Transverse colon (tissue), 4 donors: ENCODE results near the gene LYSMD1. TPM values are rescaled to one million over a fixed set of nuclear protein-coding genes. Genes with fewer than 3 reads are reported as not detected.

ENCODE experiments used
- DNase-seq: peaks from one replicate; pipeline ENCODE4 v3.0.0-alpha.2; 2019
- H3K27ac ChIP-seq, 4 donors: fragments of 200-600 bp; sonication (generic); 2 replicates each; pipeline ENCODE4 v1.5.1; 2016 to 2018; ENCODE audit warnings: inconsistent platforms in 4 of 4
- H3K27me3 ChIP-seq: fragments of 200-600 bp; sonication (generic); 2 replicates; pipeline ENCODE4 v1.5.1; 2017; ENCODE audit warnings: inconsistent platforms
- H3K36me3 ChIP-seq, 4 donors: fragments of 200-600 bp; sonication (generic); 2 replicates each; pipeline ENCODE4 v1.5.1; 2017 to 2019; ENCODE audit warnings: inconsistent platforms in 4 of 4
- H3K4me1 ChIP-seq, 4 donors: fragments of 200-600 bp; sonication (generic); 2 replicates each; pipeline ENCODE4 v1.5.1; 2017 to 2020; ENCODE audit warnings: inconsistent platforms in 4 of 4
- H3K4me3 ChIP-seq, 4 donors: fragments of 200-600 bp; sonication (generic); 1 replicate in 1 of 4; 2 replicates in 3 of 4; pipeline versions ENCODE4 v1.5.1 to v1.6.1; 2017 to 2019; ENCODE audit warnings: inconsistent platforms in 4 of 4
- H3K9me3 ChIP-seq, 2 donors: fragments of 200-600 bp; sonication (generic); 2 replicates each; pipeline ENCODE4 v1.5.1; 2017 to 2019; ENCODE audit warnings: inconsistent platforms in 2 of 2
- CTCF ChIP-seq, 5 experiments: fragments of 200-600 bp in 3 of 5; fragments of 450-650 bp in 2 of 5; sonication (generic) in 3 of 5; IDR thresholded peaks; 1 replicate in 2 of 5; 2 replicates in 3 of 5; pipeline ENCODE4 v1.5.1; 2016 to 2017; ENCODE audit warnings: antibody characterized with exemption in 5 of 5, inconsistent platforms in 3 of 5, mild to moderate bottlenecking in 2 of 5, moderate library complexity in 1 of 5
- EP300 ChIP-seq: sonication (generic); formaldehyde crosslinking; IDR thresholded peaks from one replicate; pipeline ENCODE4 v1.6.1; 2017; ENCODE audit warnings: antibody characterized with exemption, low read depth
- POLR2A ChIP-seq: fragments of 450-650 bp; IDR thresholded peaks from one replicate; pipeline ENCODE4 v1.6.1; 2016; ENCODE audit warnings: antibody characterized with exemption, mild to moderate bottlenecking, moderate library complexity
- POLR2AphosphoS5 ChIP-seq, 3 donors: sonication (generic); formaldehyde crosslinking; IDR thresholded peaks; one replicate each; pipeline ENCODE4 v1.6.1; 2016; ENCODE audit warnings: antibody characterized with exemption in 3 of 3
- WGBS, 2 donors: methylation state at CpG; one replicate each; pipeline ENCODE4 v1.1.5; 2018; ENCODE audit warnings: low coverage in 1 of 2; 5-methylcytosine and 5-hydroxymethylcytosine counted together
- in situ Hi-C, 4 donors: fragments of 200-750 bp; cut with MboI; loops; one replicate each; pipeline versions ENCODE4 v1.15.0 to v1.15.1; 2017; ENCODE audit warnings: low sequenced_read_pairs in 3 of 4, low pct_ligation_motif_present in 1 of 4, low pct_unique_long_range_greater_than_20kb in 1 of 4
- intact Hi-C: fragments of 100-400 bp; cut with DNase I; formaldehyde crosslinking; loops from one replicate; pipeline ENCODE4 v1.15.1; 2023; ENCODE audit warnings: low total_unique reads
- total RNA-seq, 4 donors: library from RNA; depleted of rRNA; stranded (reverse); fragments of >200 nt; gene quantifications; one replicate each; pipeline ENCODE4 v1.1.0, GENCODE V29; 2016

LYSMD1 gene
- total RNA-seq, 4 donors from 2014 or later: 1.4 to 15.7 (median 7.3) TPM

DNA sequence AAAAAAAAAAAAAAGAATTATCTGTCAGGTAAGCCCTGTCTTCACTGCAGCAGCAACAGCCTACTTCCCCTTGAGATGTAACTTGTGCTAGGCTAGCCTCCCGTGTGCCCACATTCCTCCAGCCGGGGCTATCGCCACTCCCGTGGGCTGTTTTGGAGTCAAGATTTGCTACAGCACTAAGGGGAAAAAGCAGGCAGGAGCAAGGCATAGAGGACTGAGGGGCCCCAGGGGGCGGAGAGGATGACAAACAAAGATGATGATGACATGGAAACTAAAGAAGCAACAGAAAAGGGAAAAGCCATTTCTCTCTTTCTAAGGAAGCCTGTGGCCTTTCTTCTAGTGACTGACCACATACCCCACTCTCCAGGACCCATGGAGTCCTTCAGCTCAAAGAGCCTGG, 7.4 kb downstream of the LYSMD1 start:
- Histone ChIP-seq H3K36me3 (peaks cover 0 to 9% (median 5%) of the 10 kb centered on the region in 4 donors), H3K9me3 (no peaks in the 10 kb centered on the region), H3K27ac (peak overlapping the region in 3 of 4 donors; percentile 12 to 58 (median 24)), H3K27me3 (no peaks in the 10 kb centered on the region), H3K4me3 (no peak overlapping the region), H3K4me1 (peaks cover 0 to 9% (median 0%) of the 10 kb centered on the region in 4 donors)
- intact Hi-C loops (loop anchor here (5.0 to 10.0 kb wide), 2 partner anchors 54 to 341 kb away; no protein-coding TSS in a partner anchor), in situ Hi-C loops (loop anchor here in 3 of 4 donors (5.0 to 25.0 kb wide), 5 partner anchors 61 to 144 kb away; partner anchors contain the start of genes BNIPL (in 1 of the 3) and C1orf56 (in 1 of the 3))
- TF ChIP-seq POLR2AphosphoS5 (IDR thresholded peaks at IDR 0.05) (no peak), EP300 (no peak), POLR2A (no peak), CTCF (IDR thresholded peaks at IDR 0.05) (no peak)
- WGBS, 2 donors: 81 to 90% methylated on average over 5 of the region's 5 CpGs
- DNase-seq: no peak

- no peaks in the 10 kb centered on the region for H3K9me3 ChIP-seq
- 64 to 65% methylated on average over 6 of the region's 6 CpGs for WGBS, 2 donors
- in situ Hi-C loops (loop anchor here in 3 of 4 donors (5.0 to 25.0 kb wide), 5 partner anchors 60 to 142 kb away; partner anchors contain the start of genes BNIPL (in 1 of the 3) and C1orf56 (in 1 of the 3)), intact Hi-C loops (loop anchor here (5.0 to 10.0 kb wide), 2 partner anchors 52 to 340 kb away; no protein-coding TSS in a partner anchor)
- H3K27me3 ChIP-seq: no peaks in the 10 kb centered on the region
- H3K27ac ChIP-seq: peak overlapping the region; percentile 47 to 63 (median 56)
- TF ChIP-seq CTCF (IDR thresholded peaks at IDR 0.05) (no peak), POLR2AphosphoS5 (IDR thresholded peaks at IDR 0.05) (no peak), POLR2A (no peak), EP300 (no peak)
- peaks cover 0 to 9% (median 0%) of the 10 kb centered on the region in 4 donors for H3K4me1 ChIP-seq
- peak; percentile 39 for DNase-seq
- H3K4me3 ChIP-seq: peak overlapping the region in 3 of 4 donors; percentile 4 to 33 (median 12)
- peaks cover 0 to 9% (median 5%) of the 10 kb centered on the region in 4 donors for H3K36me3 ChIP-seq
These were observed 8.6 kb downstream of the LYSMD1 start for GRCh38 chr1:151157067-151157531.

GRCh38 chr1:151156515-151156819, 9.2 kb downstream of the LYSMD1 start, which contains the start of gene TNFAIP8L2:
TSS of gene TNFAIP8L2 (plus strand) at chr1:151156649. CDS start at chr1:151158698, 2,049 bp downstream.
- H3K9me3 ChIP-seq: no peaks in the 10 kb centered on the region
- intact Hi-C loops (loop anchor here (5.0 to 10.0 kb wide), 2 partner anchors 52 to 339 kb away; no protein-coding TSS in a partner anchor), in situ Hi-C loops (loop anchor here in 3 of 4 donors (5.0 to 25.0 kb wide), 5 partner anchors 59 to 142 kb away; partner anchors contain the start of genes BNIPL (in 1 of the 3) and C1orf56 (in 1 of the 3))
- no peaks in the 10 kb centered on the region for H3K27me3 ChIP-seq
- 31 to 48% methylated on average over 4 of the region's 4 CpGs for WGBS, 2 donors
- peak; percentile 74 for DNase-seq
- no peak for TF ChIP-seq CTCF (IDR thresholded peaks at IDR 0.05)
- TF ChIP-seq POLR2A: no peak
- TF ChIP-seq POLR2AphosphoS5 (IDR thresholded peaks at IDR 0.05): no peak
- TF ChIP-seq EP300: no peak
- H3K4me1 ChIP-seq: peaks cover 0 to 9% (median 0%) of the 10 kb centered on the region in 4 donors
- H3K4me3 ChIP-seq: peak within 1 kb of the TSS in 3 of 4 donors; percentile 4 to 33 (median 12)
- peak within 1 kb of the TSS; percentile 47 to 63 (median 56) for H3K27ac ChIP-seq
- H3K36me3 ChIP-seq: peaks cover 0 to 9% (median 5%) of the 10 kb centered on the region in 4 donors

DNA sequence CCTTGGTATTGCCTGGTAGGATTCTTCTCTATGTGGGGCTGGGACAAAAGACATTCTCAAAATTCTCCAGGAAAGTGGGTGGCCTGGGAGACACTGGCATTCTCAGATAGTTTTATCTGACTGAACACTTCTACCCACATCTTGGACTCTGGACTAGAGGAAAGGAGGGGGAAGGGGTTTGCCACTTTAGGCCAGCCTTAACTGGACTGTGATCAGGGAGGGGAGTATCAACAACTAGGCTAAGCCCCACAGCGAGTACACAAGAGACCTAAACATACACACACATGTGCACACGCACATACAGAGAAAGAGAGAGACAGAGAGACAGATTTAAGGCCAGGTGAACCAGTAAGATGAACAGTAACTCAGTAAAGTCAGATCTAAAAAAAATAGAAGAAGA, 18.0 kb downstream of the LYSMD1 start:
- 88 to 96% methylated on average over 1 to 2 of the region's 2 CpGs for WGBS, 2 donors
- Histone ChIP-seq H3K4me3 (no peak overlapping the region), H3K27me3 (peaks cover 9% of the 10 kb centered on the region), H3K4me1 (peaks cover 3 to 30% (median 18%) of the 10 kb centered on the region in 4 donors), H3K36me3 (no peaks in the 10 kb centered on the region), H3K9me3 (no peaks in the 10 kb centered on the region), H3K27ac (peak overlapping the region; percentile 63 to 87 (median 78))
- no peak for TF ChIP-seq POLR2A
- no peak for TF ChIP-seq CTCF (IDR thresholded peaks at IDR 0.05)
- no peak for TF ChIP-seq POLR2AphosphoS5 (IDR thresholded peaks at IDR 0.05)
- no peak for TF ChIP-seq EP300
- in situ Hi-C loops: no loop called here
- no peak for DNase-seq
- intact Hi-C loops: no loop called here
